ENCODE results near the gene PTEN. TPM values are rescaled to one million over a fixed set of nuclear protein-coding genes. Genes with fewer than 3 reads are reported as not detected.

PTEN gene
- total RNA-seq, 2 experiments from 2014 or later = 79.8 to 86.0 TPM

GRCh38 chr10:87816898-87817608 is 46.4 kb upstream of the PTEN start:
- intact Hi-C loops (cut with DNase I, micrococcal nuclease) = loop anchor here (2.0 to 10.0 kb wide), 3 partner anchors 44 to 1888 kb away; partner anchors contain the start of genes KIF20B (in 1 of the 2), KLLN (in 1 of the 2) and PTEN (in 1 of the 2)
- Histone ChIP-seq H3K4me3 (ENCODE audit: low read length) (peak overlapping the region; percentile 93), H3K27ac (ENCODE audit: low read depth in 1 of 2, low read length in 2 of 2) (peak overlapping the region; percentile 93 to 98), H3K36me3 (ENCODE audit: insufficient read depth, low read length) (peaks cover 16% of the 10 kb centered on the region), H3K4me1 (ENCODE audit: insufficient read depth, low read length) (peaks cover 19% of the 10 kb centered on the region), H3K9me3 (ENCODE audit: control insufficient read depth in 1 of 2, insufficient read depth in 1 of 2, low read length in 2 of 2) (no peaks in the 10 kb centered on the region), H3K27me3 (ENCODE audit: control insufficient read depth in 1 of 2, insufficient read depth in 2 of 2, low read length in 2 of 2) (no peaks in the 10 kb centered on the region)
- ChIA-PET CTCF (interaction anchor here (0.6 to 1.8 kb wide), 3 partner anchors 12 to 110 kb away, joined by 3 to 4 read pairs (median 3); no protein-coding TSS in a partner anchor), POLR2A (interaction anchor here (1.8 to 3.7 kb wide), 3 partner anchors 46 to 766 kb away, joined by 4 to 105 read pairs (median 20); partner anchors contain the start of genes KLLN, PTEN and RNLS)
- DNase-seq (peak in 1 of 14 experiments; percentile 9), ATAC-seq (ENCODE audit: poor library complexity) (no peak)
- no peak for TF ChIP-seq CTCF (IDR thresholded peaks at IDR 0.05)
- peak overlapping the region; percentile 92 for H3K4me3 Mint-ChIP-seq
- no peaks in the 10 kb centered on the region for H3K27me3 Mint-ChIP-seq
- H3K4me1 Mint-ChIP-seq (ENCODE audit: low read depth) = peaks cover 47% of the 10 kb centered on the region
- H3K36me3 Mint-ChIP-seq (ENCODE audit: low read depth) = peaks cover 43% of the 10 kb centered on the region
- peak overlapping the region; percentile 99 for H3K27ac Mint-ChIP-seq
- H3K9me3 Mint-ChIP-seq = no peaks in the 10 kb centered on the region

GRCh38 chr10:87817609-87818504 is 45.6 kb upstream of the PTEN start, which contains the start of gene ATAD1:
ATAD1 (minus strand) TSS chr10:87818226; CDS start chr10:87814599, 3,627 bp downstream.
- CTCF ChIA-PET = interaction anchor here (0.6 to 2.5 kb wide), 6 partner anchors 13 to 109 kb away, joined by 3 to 13 read pairs (median 4); partner anchors contain the start of genes KLLN and PTEN
- no peaks in the 10 kb centered on the region for H3K27me3 Mint-ChIP-seq
- peak within 1 kb of the TSS; percentile 93 for H3K4me3 ChIP-seq (ENCODE audit: low read length)

More at GRCh38 chr10:87817609-87818504, 45.6 kb upstream of the PTEN start, which contains the start of gene ATAD1:
- intact Hi-C loops (cut with DNase I, micrococcal nuclease) = loop anchor here (2.0 to 10.0 kb wide), 3 partner anchors 43 to 1887 kb away; partner anchors contain the start of genes KIF20B (in 1 of the 2), KLLN (in 1 of the 2) and PTEN (in 1 of the 2)
- peak within 1 kb of the TSS; percentile 93 to 98 for H3K27ac ChIP-seq (ENCODE audit: low read depth in 1 of 2, low read length in 2 of 2)
- peak; percentile 5 for TF ChIP-seq CTCF (IDR thresholded peaks at IDR 0.05)
- H3K27me3 ChIP-seq (ENCODE audit: control insufficient read depth in 1 of 2, insufficient read depth in 2 of 2, low read length in 2 of 2) = no peaks in the 10 kb centered on the region
- POLR2A ChIA-PET = interaction anchor here (0.6 to 3.7 kb wide), 21 partner anchors 10 to 1826 kb away, joined by 3 to 105 read pairs (median 4); partner anchors contain the start of genes IFIT2, KLLN, PTEN and RNLS
- H3K4me1 Mint-ChIP-seq (ENCODE audit: low read depth) = peaks cover 47% of the 10 kb centered on the region
- no peaks in the 10 kb centered on the region for H3K9me3 Mint-ChIP-seq
- peaks cover 35% of the 10 kb centered on the region for H3K36me3 Mint-ChIP-seq (ENCODE audit: low read depth)
- DNase-seq (peak; percentile 78 to 95 (median 86)), ATAC-seq (ENCODE audit: poor library complexity) (peak; percentile 79)
- peaks cover 9% of the 10 kb centered on the region for H3K36me3 ChIP-seq (ENCODE audit: insufficient read depth, low read length)
- H3K9me3 ChIP-seq (ENCODE audit: control insufficient read depth in 1 of 2, insufficient read depth in 1 of 2, low read length in 2 of 2) = no peaks in the 10 kb centered on the region
- peak within 1 kb of the TSS; percentile 92 for H3K4me3 Mint-ChIP-seq
- peaks cover 19% of the 10 kb centered on the region for H3K4me1 ChIP-seq (ENCODE audit: insufficient read depth, low read length)
- H3K27ac Mint-ChIP-seq = peak within 1 kb of the TSS; percentile 99

Measured in CD4-positive, alpha-beta T cell (primary cell).